GM15510 (cell line): ENCODE results near the gene ALG8.

Experiments used
- POLR2A ChIP-seq: IDR thresholded peaks from 3 replicates; pipeline ENCODE4 v1.6.1; 2011; ENCODE audit warnings: borderline replicate concordance; ENCODE audit not compliant: insufficient read length; ENCODE audit errors: extremely low read depth

Gene ALG8

GRCh38 chr11:78139422-78140391 is at the start of gene ALG8:
Gene ALG8 (minus strand): TSS chr11:78139626. CDS start chr11:78139588, 38 bp downstream.
- TF ChIP-seq POLR2A: peak; percentile 95

GRCh38 chr11:78188286-78189173 is 49.1 kb upstream of the ALG8 start, which contains the start of the genes KCTD21 and USP35:
Gene KCTD21 (minus strand): TSS chr11:78188626. CDS start chr11:78174554, 14,072 bp downstream.
Gene USP35 (plus strand): TSS chr11:78188919. CDS start chr11:78196246, 7,327 bp downstream.
- peak; percentile 63 for TF ChIP-seq POLR2A

DNA sequence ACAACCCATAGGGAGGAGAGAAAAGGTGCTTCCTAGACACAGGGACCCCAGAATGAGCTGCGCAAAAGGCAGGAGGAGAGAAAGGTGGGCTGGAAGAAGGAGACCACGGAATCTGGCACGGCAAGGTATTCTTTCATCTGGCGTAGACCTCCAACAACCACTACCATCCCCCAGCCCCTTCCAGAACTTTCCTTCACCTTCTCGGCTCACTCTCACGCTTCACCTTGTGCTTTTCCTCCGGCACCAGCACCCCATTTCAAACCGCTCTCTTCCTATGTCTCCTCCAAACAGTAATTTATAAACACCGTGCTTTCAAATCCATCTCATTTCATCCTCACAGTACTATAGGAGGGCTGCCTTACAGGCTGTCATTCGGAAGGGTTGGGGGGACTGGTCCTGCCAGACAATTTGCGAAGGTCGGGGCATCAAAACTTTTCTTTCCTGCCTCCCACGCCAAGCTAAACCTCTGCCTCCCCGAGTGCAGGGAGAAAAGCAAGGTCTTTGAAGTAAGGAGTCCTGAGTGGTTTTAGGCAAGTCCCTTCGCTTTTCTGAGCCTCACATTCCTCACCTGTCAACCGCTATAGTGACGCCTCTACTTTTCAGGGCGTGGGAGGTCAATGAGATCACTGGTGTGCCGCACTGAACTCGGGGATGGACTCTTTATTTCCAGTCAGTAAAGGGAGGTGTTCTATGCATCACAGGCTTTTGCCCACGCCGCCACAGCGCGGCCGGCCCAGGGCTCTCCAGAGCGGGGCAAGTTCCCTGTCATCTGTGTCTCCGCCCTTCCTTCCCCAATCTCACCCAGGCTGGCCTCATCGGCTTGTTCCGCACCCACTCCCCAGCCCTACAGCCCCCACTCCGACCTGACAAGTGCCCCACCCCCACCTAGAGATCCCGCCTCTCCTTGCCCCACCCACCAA is 48.2 kb upstream of the ALG8 start:
- no peak for TF ChIP-seq POLR2A

DNA sequence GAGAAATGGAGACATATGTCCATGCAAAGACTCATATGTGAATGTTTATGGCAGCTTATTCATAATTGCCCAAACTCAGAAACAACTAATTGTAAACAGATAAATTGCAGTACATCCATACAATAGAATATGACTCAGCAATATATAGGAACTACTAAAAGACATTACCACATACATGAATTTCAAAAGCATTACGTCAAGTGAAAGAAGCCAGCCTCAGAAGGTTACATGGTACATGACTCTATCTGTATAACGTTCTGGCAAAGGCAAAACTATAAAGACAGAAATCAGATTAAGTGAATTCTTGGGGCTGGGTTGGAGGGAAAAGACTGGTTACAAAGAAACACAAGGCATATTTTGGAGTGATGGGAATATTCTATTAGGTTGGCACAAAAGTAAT is 41.8 kb upstream of the ALG8 start:
- TF ChIP-seq POLR2A: no peak

GRCh38 chr11:78180751-78181150 is 41.3 kb upstream of the ALG8 start:
- TF ChIP-seq POLR2A: no peak

DNA sequence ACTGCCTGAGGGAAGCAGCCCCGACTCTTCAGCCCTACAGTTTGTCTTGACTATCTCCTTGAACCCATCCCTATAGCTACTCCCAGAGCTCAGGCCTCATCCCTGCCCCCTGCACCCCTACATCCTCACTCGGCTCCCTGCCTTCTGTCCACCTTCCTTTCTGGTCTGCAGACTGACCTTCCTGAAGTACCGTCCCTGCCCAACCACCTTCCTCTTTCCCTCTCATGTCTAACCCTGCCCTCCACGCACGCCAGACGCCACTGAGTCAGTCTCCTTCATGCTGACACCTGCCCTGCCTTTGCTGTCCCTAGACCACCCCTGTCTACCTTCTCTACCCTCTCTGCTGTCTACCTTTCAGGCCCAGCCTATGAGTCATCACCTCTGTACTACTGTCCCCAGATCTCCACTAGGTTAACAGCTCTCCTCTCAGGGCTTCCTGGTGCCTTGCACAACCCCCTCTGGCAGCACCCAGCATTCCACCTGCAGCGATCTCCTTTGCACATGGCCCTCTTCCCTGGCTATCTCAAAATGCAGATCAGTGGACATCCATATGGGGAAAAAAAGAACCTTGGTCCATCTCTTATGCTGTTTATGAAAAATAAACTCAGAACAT is 40.1 kb upstream of the ALG8 start:
- no peak for TF ChIP-seq POLR2A

GRCh38 chr11:78177216-78177615 is 37.8 kb upstream of the ALG8 start:
- no peak for TF ChIP-seq POLR2A

DNA sequence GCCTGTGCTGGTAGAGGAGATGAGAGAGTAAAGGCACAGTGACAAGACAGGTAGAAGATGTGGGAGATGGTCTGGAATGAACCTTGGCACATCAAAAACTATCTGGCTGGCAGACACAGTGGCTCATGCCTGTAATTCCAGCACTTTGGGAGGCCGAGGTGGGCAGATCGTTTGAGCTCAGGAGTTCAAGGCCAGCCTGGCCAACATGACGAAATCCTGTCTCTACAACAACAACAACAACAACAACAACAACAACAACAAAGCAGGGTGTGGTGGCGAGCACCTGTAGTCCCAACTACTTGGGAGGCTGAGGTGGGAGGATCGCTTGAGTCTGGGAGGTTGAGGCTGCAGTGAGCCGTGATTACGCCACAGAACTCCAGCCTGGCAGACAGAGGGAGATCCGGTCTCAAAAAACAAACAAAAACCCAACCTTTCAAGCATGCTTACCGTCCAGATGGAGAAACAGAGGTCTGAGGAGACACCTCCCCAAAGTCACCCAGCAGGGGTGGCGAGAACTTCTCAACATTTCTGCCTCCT is 37.2 kb upstream of the ALG8 start:
- no peak for TF ChIP-seq POLR2A

DNA sequence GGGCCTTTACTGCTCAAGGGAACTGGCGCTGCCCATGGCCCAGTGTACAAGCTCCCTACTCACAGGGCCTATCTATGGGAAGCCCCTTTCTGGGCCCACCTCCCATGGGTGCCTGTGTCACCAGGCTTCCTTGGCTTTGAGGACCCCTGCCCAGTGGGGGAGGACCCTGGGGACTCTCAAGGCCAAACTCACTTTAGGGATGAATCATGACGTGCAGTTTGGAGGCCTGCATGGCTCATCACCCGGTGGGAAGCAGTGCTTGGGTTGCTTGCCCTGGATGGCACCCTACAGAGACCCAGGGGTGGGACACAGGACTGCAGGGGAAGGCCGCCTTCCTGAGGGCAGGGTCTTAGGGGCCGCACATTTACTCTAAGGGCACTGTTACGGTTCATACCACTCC is 32.5 kb upstream of the ALG8 start:
- TF ChIP-seq POLR2A: no peak

GRCh38 chr11:78170874-78171549 is 31.6 kb upstream of the ALG8 start:
- no peak for TF ChIP-seq POLR2A

- no peak for TF ChIP-seq POLR2A
Measured at GRCh38 chr11:78170413-78170812, 31.0 kb upstream of the ALG8 start.

DNA sequence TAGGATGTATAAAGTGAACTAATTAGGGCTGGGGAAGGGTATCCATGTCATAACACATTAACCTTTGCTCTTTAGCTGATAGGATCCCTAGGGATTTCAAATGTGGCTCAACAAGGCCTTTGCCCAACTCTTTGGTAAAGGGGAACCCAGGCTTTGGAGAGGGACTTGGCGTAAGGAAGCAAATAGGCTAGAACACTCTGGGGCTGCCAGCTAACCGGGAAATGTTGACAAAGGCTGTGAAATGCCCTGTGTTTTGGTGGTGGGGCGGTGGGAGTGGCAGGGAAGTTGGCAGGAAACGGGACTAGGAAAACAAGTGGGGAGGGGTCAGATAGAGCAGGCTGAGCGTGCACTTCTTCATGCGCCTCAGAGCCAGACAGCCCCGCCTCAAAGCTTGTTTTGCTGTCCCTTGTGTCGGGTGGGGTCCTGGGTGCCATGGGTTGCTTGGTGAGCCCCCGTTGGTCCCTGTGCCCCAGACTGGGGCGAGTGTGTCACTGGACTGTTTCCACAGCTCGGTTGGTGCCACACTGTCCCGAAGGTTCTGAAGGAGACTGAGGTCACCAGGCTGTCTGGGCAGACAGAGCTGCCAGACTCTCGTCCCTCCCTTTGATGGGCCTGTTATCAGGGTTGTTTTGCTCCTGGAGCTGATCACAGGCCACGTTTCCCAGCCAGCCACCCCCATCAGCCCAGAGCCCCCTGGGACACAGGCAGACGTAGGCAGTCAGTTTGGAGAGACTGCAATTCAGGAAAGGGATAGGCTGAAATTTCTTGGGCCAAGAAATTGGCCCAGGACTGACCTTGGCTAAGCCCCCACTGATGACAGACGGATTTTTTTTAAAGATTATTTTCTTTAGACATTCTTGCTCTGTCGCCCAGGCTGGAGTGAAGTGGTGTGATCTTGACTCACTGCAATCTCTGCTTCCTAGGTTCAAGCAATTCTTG is 29.4 kb upstream of the ALG8 start:
- TF ChIP-seq POLR2A: no peak
